Measurements from ENCODE around the gene SLC4A1AP.
A peak's percentile ranks its signal among the peaks of the same experiment; 100 is the strongest.
"Not testable (repeated sequence)": the region's sequence is repeated elsewhere in the genome, so short reads cannot be mapped to it uniquely, and the experiment has no call there.

The SLC4A1AP gene

GRCh38 chr2:27664622-27665363, 1.1 kb downstream of the SLC4A1AP start:
- H3K27me3 Mint-ChIP-seq = no peaks in the 10 kb centered on the region
- no peaks in the 10 kb centered on the region for H3K9me3 Mint-ChIP-seq
- peak overlapping the region; percentile 47 for H3K27ac Mint-ChIP-seq
- H3K4me3 Mint-ChIP-seq = peak overlapping the region; percentile 99 to 100
- H3K36me3 Mint-ChIP-seq = peaks cover 28% of the 10 kb centered on the region in 2 donors
- peaks cover 16 to 44% of the 10 kb centered on the region in 2 donors for H3K4me1 Mint-ChIP-seq
- no peak for DNase-seq
- no peak for ATAC-seq (replicated peaks)

- H3K4me1 Mint-ChIP-seq = peaks cover 8 to 34% of the 10 kb centered on the region in 2 donors
- H3K27me3 Mint-ChIP-seq = no peaks in the 10 kb centered on the region
- no peaks in the 10 kb centered on the region for H3K9me3 Mint-ChIP-seq
- DNase-seq (no peak), ATAC-seq (replicated peaks) (no peak)
- peaks cover 25 to 27% of the 10 kb centered on the region in 2 donors for H3K36me3 Mint-ChIP-seq
- no peak overlapping the region for H3K4me3 Mint-ChIP-seq
- no peak overlapping the region for H3K27ac Mint-ChIP-seq
These were observed 3.8 kb downstream of the SLC4A1AP start for GRCh38 chr2:27667446-27667845.

DNA sequence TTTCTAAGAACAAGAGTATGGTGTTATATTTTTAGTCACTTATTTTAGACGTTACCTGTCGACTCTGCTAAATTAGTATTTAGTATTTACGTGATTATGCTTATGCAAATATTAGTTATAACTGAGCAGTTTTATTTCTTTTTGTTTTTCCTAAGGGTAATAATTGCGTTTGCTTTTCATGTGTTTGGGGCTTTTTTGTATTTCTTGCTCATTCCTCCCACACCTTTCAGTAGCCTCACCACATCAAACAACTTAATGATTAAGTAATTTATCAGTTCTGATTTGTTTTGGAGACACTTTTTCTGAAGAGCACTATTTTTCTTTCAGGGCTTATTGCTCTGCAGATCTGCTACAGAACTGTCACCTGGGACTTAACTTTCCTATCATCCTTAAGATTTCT, 7.5 kb downstream of the SLC4A1AP start:
- Mint-ChIP-seq H3K36me3 (peaks cover 39 to 45% of the 10 kb centered on the region in 2 donors), H3K27me3 (no peaks in the 10 kb centered on the region), H3K4me1 (peaks cover 3 to 11% of the 10 kb centered on the region in 2 donors), H3K27ac (no peak overlapping the region), H3K4me3 (no peak overlapping the region), H3K9me3 (no peaks in the 10 kb centered on the region)
- ATAC-seq (replicated peaks) = no peak
- no peak for DNase-seq

GRCh38 chr2:27672723-27673486, 9.2 kb downstream of the SLC4A1AP start:
- no peak for ATAC-seq (replicated peaks)
- peaks cover 34 to 41% of the 10 kb centered on the region in 2 donors for H3K36me3 Mint-ChIP-seq
- H3K4me3 Mint-ChIP-seq = no peak overlapping the region
- H3K9me3 Mint-ChIP-seq = no peaks in the 10 kb centered on the region
- H3K4me1 Mint-ChIP-seq = peaks cover 0 to 4% of the 10 kb centered on the region in 2 donors
- no peak overlapping the region for H3K27ac Mint-ChIP-seq
- no peak for DNase-seq
- no peaks in the 10 kb centered on the region for H3K27me3 Mint-ChIP-seq

GRCh38 chr2:27680571-27680970, 16.9 kb downstream of the SLC4A1AP start:
- H3K9me3 Mint-ChIP-seq = no peaks in the 10 kb centered on the region
- no peaks in the 10 kb centered on the region for H3K27me3 Mint-ChIP-seq
- DNase-seq (no peak), ATAC-seq (replicated peaks) (no peak)
- H3K27ac Mint-ChIP-seq = no peak overlapping the region
- peaks cover 30 to 43% of the 10 kb centered on the region in 2 donors for H3K36me3 Mint-ChIP-seq
- H3K4me3 Mint-ChIP-seq = no peak overlapping the region
- H3K4me1 Mint-ChIP-seq = peaks cover 2 to 9% of the 10 kb centered on the region in 2 donors

DNA sequence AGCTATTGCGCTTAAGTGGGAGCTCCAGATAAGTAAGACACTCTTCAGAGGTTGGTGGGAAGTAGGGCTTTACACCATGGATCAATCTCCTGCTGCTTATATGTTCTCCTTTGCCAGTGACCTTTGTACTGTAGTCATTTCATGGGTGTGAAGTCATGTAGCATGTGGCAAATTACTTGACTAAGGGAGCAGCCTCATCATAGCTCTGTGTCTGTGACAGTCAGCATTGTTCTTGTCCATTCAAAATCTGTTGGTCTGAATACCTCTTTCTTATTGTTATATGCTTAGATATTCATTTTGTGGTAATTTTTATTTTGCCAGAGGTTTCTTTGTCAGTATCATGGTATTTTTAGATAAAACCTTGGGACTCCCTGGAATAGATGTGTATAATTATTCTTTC, 18.2 kb downstream of the SLC4A1AP start:
- DNase-seq = no peak
- H3K9me3 Mint-ChIP-seq = no peaks in the 10 kb centered on the region
- peaks cover 30 to 43% of the 10 kb centered on the region in 2 donors for H3K36me3 Mint-ChIP-seq
- H3K27ac Mint-ChIP-seq = no peak overlapping the region
- no peak for ATAC-seq (replicated peaks)
- H3K4me1 Mint-ChIP-seq = peaks cover 2 to 9% of the 10 kb centered on the region in 2 donors
- no peaks in the 10 kb centered on the region for H3K27me3 Mint-ChIP-seq
- H3K4me3 Mint-ChIP-seq = no peak overlapping the region

GRCh38 chr2:27682334-27682771, 18.7 kb downstream of the SLC4A1AP start:
- H3K4me3 Mint-ChIP-seq; H3K27me3 Mint-ChIP-seq; H3K27ac Mint-ChIP-seq; ATAC-seq (replicated peaks); H3K9me3 Mint-ChIP-seq; H3K4me1 Mint-ChIP-seq; DNase-seq: not testable (repeated sequence)
- peaks cover 30 to 43% of the 10 kb centered on the region in 2 donors for H3K36me3 Mint-ChIP-seq

DNA sequence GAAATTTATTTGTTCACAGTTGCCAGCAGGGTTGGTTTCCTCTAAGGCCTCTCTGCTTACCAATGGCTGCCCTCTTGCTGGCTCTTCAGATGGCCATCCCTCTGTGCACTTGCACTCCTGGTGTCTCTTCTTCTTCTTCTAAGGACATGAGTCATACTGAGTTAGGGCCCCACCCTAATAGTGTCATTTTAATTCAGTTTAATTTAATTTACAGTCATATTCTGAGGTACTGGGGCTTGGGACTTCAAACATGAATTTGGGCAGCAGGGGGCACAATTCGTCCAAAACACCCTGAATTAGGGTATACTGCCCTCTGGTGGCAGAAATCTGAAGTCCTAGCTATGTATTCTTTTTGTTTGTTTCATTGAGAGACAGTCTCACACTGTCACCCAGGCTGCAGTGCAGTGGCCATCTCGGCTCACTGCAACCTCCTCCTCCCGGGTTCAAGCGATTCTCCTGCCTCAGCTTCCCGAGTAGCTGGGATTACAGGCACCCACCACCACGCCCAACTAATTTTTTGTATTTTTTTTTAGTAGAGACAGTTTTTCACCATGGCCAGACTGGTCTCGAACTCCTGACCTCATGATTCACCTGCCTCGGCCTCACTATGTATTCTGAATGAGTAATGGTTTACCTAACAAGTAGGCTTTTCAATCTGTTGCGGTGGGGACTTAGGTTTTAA, 19.8 kb downstream of the SLC4A1AP start:
- Mint-ChIP-seq H3K27me3 (no peaks in the 10 kb centered on the region), H3K27ac (no peak overlapping the region), H3K4me1 (peaks cover 2 to 9% of the 10 kb centered on the region in 2 donors), H3K9me3 (no peaks in the 10 kb centered on the region), H3K4me3 (no peak overlapping the region), H3K36me3 (peaks cover 26 to 45% of the 10 kb centered on the region in 2 donors)
- peak; percentile 77 for DNase-seq
- peak; percentile 93 to 96 for ATAC-seq (replicated peaks)

DNA sequence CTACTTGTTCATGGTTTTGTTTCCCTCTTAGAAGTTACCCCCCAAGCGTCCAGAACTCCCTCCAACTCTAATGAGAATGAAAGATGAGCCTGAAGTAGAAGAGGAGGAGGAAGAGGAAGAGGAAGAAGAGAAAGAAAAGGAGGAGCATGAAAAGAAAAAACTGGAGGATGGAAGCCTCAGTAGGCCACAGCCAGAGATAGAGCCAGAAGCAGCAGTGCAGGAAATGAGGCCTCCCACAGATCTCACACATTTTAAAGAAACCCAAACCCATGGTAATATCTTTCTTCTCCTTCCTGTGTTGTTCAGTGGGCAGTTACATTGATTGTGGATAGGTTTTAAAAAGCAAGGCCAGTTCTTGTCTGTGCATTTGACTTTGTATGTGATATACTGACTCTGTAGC, 21.3 kb downstream of the SLC4A1AP start:
- H3K4me3 Mint-ChIP-seq; H3K4me1 Mint-ChIP-seq; DNase-seq; H3K27me3 Mint-ChIP-seq; ATAC-seq (replicated peaks); H3K9me3 Mint-ChIP-seq: not testable (repeated sequence)
- Mint-ChIP-seq H3K36me3 (peaks cover 23 to 38% of the 10 kb centered on the region in 2 donors), H3K27ac (peak overlapping the region; percentile 3)

GRCh38 chr2:27685577-27685976, 21.9 kb downstream of the SLC4A1AP start:
- Mint-ChIP-seq H3K4me1 (peaks cover 2 to 9% of the 10 kb centered on the region in 2 donors), H3K4me3 (no peak overlapping the region), H3K9me3 (no peaks in the 10 kb centered on the region), H3K36me3 (peaks cover 21 to 37% of the 10 kb centered on the region in 2 donors), H3K27ac (no peak overlapping the region), H3K27me3 (no peaks in the 10 kb centered on the region)
- DNase-seq (no peak), ATAC-seq (replicated peaks) (no peak)

- H3K4me3 Mint-ChIP-seq = no peak overlapping the region
- DNase-seq = no peak
- H3K27me3 Mint-ChIP-seq = no peaks in the 10 kb centered on the region
- no peak for ATAC-seq (replicated peaks)
- H3K9me3 Mint-ChIP-seq = no peaks in the 10 kb centered on the region
- H3K4me1 Mint-ChIP-seq = peaks cover 2 to 9% of the 10 kb centered on the region in 2 donors
- no peak overlapping the region for H3K27ac Mint-ChIP-seq
- H3K36me3 Mint-ChIP-seq = peaks cover 21 to 47% of the 10 kb centered on the region in 2 donors
These were observed 23.5 kb downstream of the SLC4A1AP start for GRCh38 chr2:27687232-27687631.

GRCh38 chr2:27689424-27689823, 25.7 kb downstream of the SLC4A1AP start:
- no peak overlapping the region for H3K27ac Mint-ChIP-seq
- no peak for DNase-seq
- H3K9me3 Mint-ChIP-seq = no peaks in the 10 kb centered on the region
- H3K4me3 Mint-ChIP-seq = no peak overlapping the region
- H3K36me3 Mint-ChIP-seq = peaks cover 19 to 45% of the 10 kb centered on the region in 2 donors
- no peaks in the 10 kb centered on the region for H3K4me1 Mint-ChIP-seq
- no peaks in the 10 kb centered on the region for H3K27me3 Mint-ChIP-seq
- ATAC-seq (replicated peaks) = no peak

GRCh38 chr2:27690052-27690451, 26.4 kb downstream of the SLC4A1AP start:
- DNase-seq (no peak), ATAC-seq (replicated peaks) (no peak)
- Mint-ChIP-seq H3K9me3 (no peaks in the 10 kb centered on the region), H3K4me3 (no peak overlapping the region), H3K4me1 (no peaks in the 10 kb centered on the region), H3K27me3 (no peaks in the 10 kb centered on the region), H3K36me3 (peaks cover 13 to 39% of the 10 kb centered on the region in 2 donors), H3K27ac (no peak overlapping the region)

DNA sequence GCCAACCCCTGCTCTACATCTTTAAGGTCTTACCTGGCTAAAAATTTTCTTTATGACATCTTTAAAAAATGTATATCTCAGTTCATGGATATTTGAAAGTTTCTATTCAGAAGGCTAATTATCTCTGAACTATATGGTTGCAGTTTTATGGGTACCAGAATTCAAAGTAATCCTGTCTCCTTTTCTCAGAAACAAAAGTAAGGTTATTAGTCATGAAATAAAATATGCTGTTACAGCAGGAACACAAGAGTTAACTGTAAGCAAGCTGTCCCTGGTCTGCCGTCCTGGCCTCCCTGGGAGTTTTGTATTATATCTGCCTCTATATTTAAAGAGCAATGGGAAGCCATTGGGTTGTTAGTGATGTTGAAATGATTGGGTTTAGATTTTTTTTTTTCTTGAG, 34.0 kb downstream of the SLC4A1AP start:
- Mint-ChIP-seq H3K27me3 (no peaks in the 10 kb centered on the region), H3K9me3 (no peaks in the 10 kb centered on the region), H3K4me3 (no peak overlapping the region), H3K4me1 (no peaks in the 10 kb centered on the region), H3K36me3 (peaks cover 13 to 26% of the 10 kb centered on the region in 2 donors), H3K27ac (no peak overlapping the region)
- no peak for ATAC-seq (replicated peaks)
- no peak for DNase-seq
